Keratinocyte (primary cell): Measurements from ENCODE around the gene ZNF117. TPM values are rescaled to one million over a fixed set of nuclear protein-coding genes. Genes with fewer than 3 reads are reported as not detected.
"Not testable (repeated sequence)": the region's sequence is repeated elsewhere in the genome, so short reads cannot be mapped to it uniquely, and the experiment has no call there.

Source experiments
- DNase-seq: peaks from one replicate; pipeline ENCODE4 v3.0.0-alpha.2; 2011; ENCODE audit warnings: low read depth, missing footprints, low spot score
- FAIRE-seq: peaks from 2 replicates; lab custom pipeline; 2011; peaks lifted over from hg19 to GRCh38; lab: Jason Lieb, UNC
- H2AFZ ChIP-seq: 2 replicates; pipeline ENCODE4 v1.6.0; 2012; ENCODE audit warnings: low read length, control low read depth, inconsistent platforms; ENCODE audit not compliant: control insufficient read depth
- H3K27ac ChIP-seq: 2 replicates; pipeline ENCODE4 v1.5.1; 2011; ENCODE audit warnings: low read length; ENCODE audit not compliant: control insufficient read depth, insufficient read depth
- H3K27me3 ChIP-seq: 3 replicates; pipeline ENCODE4 v1.6.0; 2011; ENCODE audit warnings: low read length; ENCODE audit not compliant: control insufficient read depth, insufficient read depth; ENCODE audit errors: extremely low read depth
- H3K36me3 ChIP-seq, 2 experiments: 2 replicates in 1 of 2; 3 replicates in 1 of 2; pipeline ENCODE4 v1.5.1; 2011; ENCODE audit warnings: low read length in 2 of 2, mild to moderate bottlenecking in 1 of 2; ENCODE audit not compliant: control insufficient read depth in 2 of 2, insufficient read depth in 2 of 2; ENCODE audit errors: extremely low read depth in 1 of 2
- H3K4me1 ChIP-seq: 3 replicates; pipeline ENCODE4 v1.5.1; 2011; ENCODE audit warnings: low read length; ENCODE audit not compliant: control insufficient read depth, insufficient read depth; ENCODE audit errors: extremely low read depth
- H3K4me2 ChIP-seq: 3 replicates; pipeline ENCODE4 v1.6.0; 2011; ENCODE audit warnings: low read depth, low read length; ENCODE audit not compliant: control insufficient read depth, insufficient read depth; ENCODE audit errors: extremely low read depth
- H3K4me3 ChIP-seq, 3 experiments: fragments of 200-600 bp in 1 of 3; sonication (generic) in 1 of 3; 2 replicates in 2 of 3; 3 replicates in 1 of 3; pipeline ENCODE4 v1.5.1; 2011 to 2016; ENCODE audit warnings: low read length in 3 of 3, mild to moderate bottlenecking in 3 of 3, control low read depth in 2 of 3, inconsistent platforms in 1 of 3, low read depth in 1 of 3, mixed read lengths in 1 of 3, mixed run types in 1 of 3, moderate library complexity in 1 of 3; ENCODE audit not compliant: control insufficient read depth in 2 of 3, insufficient read depth in 2 of 3; ENCODE audit errors: extremely low read depth in 1 of 3
- H3K79me2 ChIP-seq: 2 replicates; pipeline ENCODE4 v1.6.0; 2012; ENCODE audit warnings: low read length; ENCODE audit not compliant: control insufficient read depth, insufficient read depth
- H3K9ac ChIP-seq: 3 replicates; pipeline ENCODE4 v1.6.0; 2011; ENCODE audit warnings: low read length; ENCODE audit not compliant: control insufficient read depth, insufficient read depth; ENCODE audit errors: extremely low read depth
- H3K9me1 ChIP-seq: 3 replicates; pipeline ENCODE4 v1.6.0; 2011; ENCODE audit warnings: low read length; ENCODE audit not compliant: control insufficient read depth, insufficient read depth; ENCODE audit errors: extremely low read depth
- H3K9me3 ChIP-seq: 2 replicates; pipeline ENCODE4 v1.5.1; 2012; ENCODE audit warnings: low read depth, low read length; ENCODE audit not compliant: control insufficient read depth
- H4K20me1 ChIP-seq: 3 replicates; pipeline ENCODE4 v1.6.0; 2011; ENCODE audit warnings: low read length; ENCODE audit not compliant: control insufficient read depth, insufficient read depth; ENCODE audit errors: extremely low read depth
- EZH2 ChIP-seq: IDR thresholded peaks from one replicate; pipeline ENCODE4 v1.6.1; 2012; ENCODE audit warnings: inconsistent platforms, mild to moderate bottlenecking, low read length, moderate library complexity
- dilution Hi-C: fragments of 300-500 bp; cut with MboI; formaldehyde crosslinking; loops from one replicate; pipeline ENCODE4 v1.7.0; 2020; ENCODE audit warnings: low sequenced_read_pairs; ENCODE audit not compliant: extremely low pct_ligation_motif_present
- polyA plus RNA-seq, 5 experiments: library from polyadenylated mRNA; depleted of rRNA in 3 of 5; stranded (reverse) in 3 of 5; stranded (forward) in 1 of 5; unstranded in 1 of 5; fragments of >200 nt; gene quantifications; 1 replicate in 1 of 5; 2 replicates in 3 of 5; 3 replicates in 1 of 5; pipeline versions ENCODE4 v1.2.1 to v1.2.3, GENCODE V29; 2011 to 2012; ENCODE audit warnings: missing spikeins in 2 of 5, low read depth in 1 of 5, low replicate concordance in 1 of 5
- TF ChIP-seq, protein P1 (sequence below), 3 experiments: IDR thresholded peaks in 1 of 3; conservative IDR thresholded peaks in 1 of 3; optimal IDR thresholded peaks in 1 of 3; 2 replicates in 2 of 3; 3 replicates in 1 of 3; pipeline versions ENCODE3 to v1.5.1; 2011; ENCODE audit warnings: low read length in 3 of 3, mild to moderate bottlenecking in 3 of 3, moderate library complexity in 2 of 3, control low read depth in 1 of 3, inconsistent platforms in 1 of 3; ENCODE audit not compliant: insufficient read depth in 2 of 3; ENCODE audit errors: extremely low read depth in 1 of 3

Gene ZNF117
- polyA plus RNA-seq, 1 donor (not counting 4 experiments of a cell fraction or from before 2014, with no cell fraction given): 1.8 TPM

DNA sequence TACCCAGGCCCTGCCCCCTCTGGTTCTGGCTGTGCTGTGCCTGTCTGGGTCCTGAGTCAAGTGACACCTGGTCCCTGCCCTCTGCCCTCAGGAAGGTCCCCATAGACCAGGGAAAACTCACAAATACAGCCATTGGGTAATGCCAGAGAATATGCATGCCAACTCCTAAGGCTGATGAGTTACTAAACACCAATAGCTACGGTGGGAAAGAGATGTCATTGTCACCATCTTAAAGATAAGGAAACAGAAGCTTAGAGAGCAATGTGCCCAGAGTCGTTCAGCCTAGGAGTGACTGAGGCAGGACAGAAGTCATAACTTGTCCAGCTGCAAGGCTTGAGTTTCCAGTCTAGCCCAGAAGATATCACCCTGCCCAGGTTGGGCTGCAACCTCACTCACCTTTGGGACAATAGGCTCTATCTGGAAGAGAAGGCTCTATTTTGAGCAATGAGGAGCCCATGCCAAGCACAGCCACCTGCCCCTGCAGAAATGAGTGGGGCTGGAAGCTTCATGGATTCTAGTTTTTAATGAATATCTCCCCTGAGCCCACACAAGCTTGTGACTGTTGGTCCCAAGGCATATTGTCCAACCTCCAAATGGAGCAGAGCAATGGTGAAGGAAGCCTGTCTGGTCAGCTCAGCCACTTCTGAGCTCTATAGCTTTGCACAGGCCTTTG, 45.2 kb downstream of the ZNF117 start:
- Histone ChIP-seq H3K27ac (no peak overlapping the region), H3K4me1 (no peaks in the 10 kb centered on the region), H3K79me2 (no peaks in the 10 kb centered on the region), H3K27me3 (peaks cover 31% of the 10 kb centered on the region), H3K36me3 (no peaks in the 10 kb centered on the region), H3K9me1 (no peaks in the 10 kb centered on the region), H2AFZ (no peak overlapping the region), H3K9ac (no peak overlapping the region), H3K4me3 (no peak overlapping the region), H3K4me2 (no peak overlapping the region), H3K9me3 (no peaks in the 10 kb centered on the region), H4K20me1 (no peaks in the 10 kb centered on the region)
- DNase-seq: no peak
- dilution Hi-C loops: no loop called here
- no peak for FAIRE-seq
- TF ChIP-seq, protein P1, sequence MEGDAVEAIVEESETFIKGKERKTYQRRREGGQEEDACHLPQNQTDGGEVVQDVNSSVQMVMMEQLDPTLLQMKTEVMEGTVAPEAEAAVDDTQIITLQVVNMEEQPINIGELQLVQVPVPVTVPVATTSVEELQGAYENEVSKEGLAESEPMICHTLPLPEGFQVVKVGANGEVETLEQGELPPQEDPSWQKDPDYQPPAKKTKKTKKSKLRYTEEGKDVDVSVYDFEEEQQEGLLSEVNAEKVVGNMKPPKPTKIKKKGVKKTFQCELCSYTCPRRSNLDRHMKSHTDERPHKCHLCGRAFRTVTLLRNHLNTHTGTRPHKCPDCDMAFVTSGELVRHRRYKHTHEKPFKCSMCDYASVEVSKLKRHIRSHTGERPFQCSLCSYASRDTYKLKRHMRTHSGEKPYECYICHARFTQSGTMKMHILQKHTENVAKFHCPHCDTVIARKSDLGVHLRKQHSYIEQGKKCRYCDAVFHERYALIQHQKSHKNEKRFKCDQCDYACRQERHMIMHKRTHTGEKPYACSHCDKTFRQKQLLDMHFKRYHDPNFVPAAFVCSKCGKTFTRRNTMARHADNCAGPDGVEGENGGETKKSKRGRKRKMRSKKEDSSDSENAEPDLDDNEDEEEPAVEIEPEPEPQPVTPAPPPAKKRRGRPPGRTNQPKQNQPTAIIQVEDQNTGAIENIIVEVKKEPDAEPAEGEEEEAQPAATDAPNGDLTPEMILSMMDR (optimal IDR thresholded peaks at IDR 0.05 in 1 of 3, IDR thresholded peaks at IDR 0.05 in 1 of 3, conservative IDR thresholded peaks at IDR 0.05 in 1 of 3; ENCODE audit: extremely low read depth in 1 of 3, insufficient read depth in 2 of 3, low read length in 3 of 3): no peak
- no peak for TF ChIP-seq EZH2

DNA sequence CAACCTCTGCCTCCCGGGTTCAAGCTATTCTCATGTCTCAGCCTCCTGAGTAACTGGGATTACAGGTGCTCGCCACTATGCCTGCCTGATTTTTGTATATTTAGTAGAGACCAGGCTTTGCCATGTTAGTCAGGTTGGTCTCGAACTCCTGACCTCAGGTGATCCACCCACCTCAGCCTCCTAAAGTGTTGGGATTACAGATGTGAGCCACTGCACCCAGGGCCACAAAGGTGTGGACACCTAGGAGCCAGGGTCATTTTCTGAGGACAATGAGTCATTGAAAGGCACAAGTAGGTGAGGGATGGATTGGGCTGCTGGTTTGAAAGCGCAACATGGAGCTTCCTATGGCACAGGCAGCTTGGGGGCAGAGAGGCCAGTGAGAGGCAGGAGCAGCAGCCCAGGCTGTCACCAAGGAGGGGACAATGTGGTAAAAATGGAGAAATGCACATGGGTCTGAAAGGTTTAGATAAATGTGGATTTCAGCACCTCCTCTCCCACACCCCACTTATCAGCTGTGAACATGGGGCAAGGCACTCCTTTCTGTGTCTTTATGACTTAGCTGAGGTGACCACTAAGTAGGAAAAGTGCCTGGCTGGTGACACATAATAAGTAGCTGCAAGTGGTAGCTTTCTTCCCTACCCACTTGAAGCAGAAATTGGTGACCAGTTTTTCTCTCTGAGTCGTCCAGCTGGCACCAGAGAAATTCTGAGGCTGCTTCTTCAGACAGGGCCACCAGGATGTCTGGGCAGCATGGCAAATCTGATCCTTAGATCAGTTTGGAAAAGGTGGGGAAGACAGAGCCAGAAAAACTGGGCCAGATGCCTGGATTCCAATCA, 46.0 kb downstream of the ZNF117 start:
- DNase-seq, H3K27ac ChIP-seq, H4K20me1 ChIP-seq, H3K4me3 ChIP-seq, H2AFZ ChIP-seq, H3K4me2 ChIP-seq, H3K9me1 ChIP-seq, H3K36me3 ChIP-seq, H3K4me1 ChIP-seq, H3K9ac ChIP-seq, H3K79me2 ChIP-seq, H3K9me3 ChIP-seq, dilution Hi-C loops, FAIRE-seq: not testable (repeated sequence)
- H3K27me3 ChIP-seq: peaks cover 31% of the 10 kb centered on the region

DNA sequence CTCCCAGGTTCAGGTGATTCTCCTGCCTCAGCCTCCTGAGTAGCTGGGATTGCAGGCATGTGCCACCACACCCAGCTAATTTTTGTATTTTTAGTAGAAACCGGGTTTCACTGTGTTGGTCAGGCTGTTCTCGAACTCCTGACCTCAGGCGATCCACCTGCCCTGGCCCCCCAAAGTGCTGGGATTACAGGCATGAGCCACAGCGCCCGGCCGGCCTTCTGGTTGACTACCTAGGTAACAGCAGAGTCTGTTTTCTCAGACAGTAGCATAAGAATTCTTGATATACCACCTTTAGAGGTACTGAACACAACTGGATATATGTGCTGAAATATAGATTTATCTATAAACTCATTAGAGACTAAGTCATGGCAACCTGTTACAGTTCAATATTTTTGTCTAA, 50.8 kb downstream of the ZNF117 start:
- H3K9me1 ChIP-seq, H3K4me3 ChIP-seq, H3K27me3 ChIP-seq, dilution Hi-C loops, H3K36me3 ChIP-seq, DNase-seq, H3K27ac ChIP-seq, H4K20me1 ChIP-seq, H3K4me1 ChIP-seq, H2AFZ ChIP-seq, H3K9me3 ChIP-seq, H3K79me2 ChIP-seq, H3K9ac ChIP-seq, FAIRE-seq, H3K4me2 ChIP-seq: not testable (repeated sequence)
